GM12873 (cell line): ENCODE measurements around the gene GLS2.

Experiments
- TF ChIP-seq, protein P1 (sequence below): IDR thresholded peaks from 2 replicates; pipeline ENCODE4 v1.5.1; 2012; ENCODE audit warnings: low read depth, mild to moderate bottlenecking, moderate library complexity, low read length, control low read depth; ENCODE audit not compliant: insufficient read depth; ENCODE audit errors: missing control alignments

Gene GLS2

DNA sequence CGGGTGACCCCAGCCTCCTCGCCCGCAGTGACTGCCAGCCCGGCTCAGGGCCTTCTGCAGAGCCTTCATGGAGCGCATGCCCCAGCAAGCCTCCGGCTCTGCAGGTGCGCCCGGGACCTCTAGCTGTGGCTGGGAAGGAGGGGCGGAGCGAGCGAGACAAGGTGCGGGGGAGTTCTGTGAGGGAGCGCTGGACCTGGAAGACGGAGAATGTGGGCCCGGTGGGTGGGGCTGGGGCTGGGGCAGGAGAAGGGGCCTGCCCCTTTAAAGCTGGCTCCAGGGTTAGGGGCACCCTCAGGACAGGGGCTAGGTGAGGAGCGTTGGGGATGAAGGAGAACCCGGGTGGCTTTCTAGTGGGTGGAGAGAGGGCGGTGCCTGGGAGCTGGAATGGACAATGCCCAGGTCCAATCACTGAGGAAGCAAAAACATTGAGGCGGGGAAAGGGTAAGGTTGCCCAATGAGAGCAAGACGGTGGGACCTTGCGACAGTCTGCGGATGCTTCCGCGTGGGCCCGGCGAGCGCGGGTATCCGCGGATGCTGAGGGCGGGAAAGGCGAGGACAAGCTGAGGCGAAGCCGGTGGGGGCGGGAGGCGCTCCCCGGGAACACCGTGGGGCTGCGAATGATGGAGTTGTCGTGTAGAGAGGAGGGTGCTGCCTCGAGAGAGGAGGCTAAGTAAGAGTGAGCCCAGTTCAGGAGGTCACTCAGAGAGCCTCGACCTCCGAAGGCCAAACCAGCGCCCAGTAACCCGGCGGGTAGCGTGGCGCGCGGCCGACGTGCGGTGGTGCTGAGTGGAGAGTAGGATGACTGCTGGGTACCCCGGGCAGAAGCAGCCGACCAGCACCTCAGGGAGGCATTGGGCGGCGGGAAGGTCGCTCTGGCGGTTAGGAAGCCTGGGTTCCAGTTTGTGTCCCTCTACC lies at the start of gene GLS2:
Gene GLS2 (minus strand): TSS at position 121 of the 915 bp plus-strand sequence. CDS start 43 bp downstream, at position 78.
- TF ChIP-seq, protein P1, sequence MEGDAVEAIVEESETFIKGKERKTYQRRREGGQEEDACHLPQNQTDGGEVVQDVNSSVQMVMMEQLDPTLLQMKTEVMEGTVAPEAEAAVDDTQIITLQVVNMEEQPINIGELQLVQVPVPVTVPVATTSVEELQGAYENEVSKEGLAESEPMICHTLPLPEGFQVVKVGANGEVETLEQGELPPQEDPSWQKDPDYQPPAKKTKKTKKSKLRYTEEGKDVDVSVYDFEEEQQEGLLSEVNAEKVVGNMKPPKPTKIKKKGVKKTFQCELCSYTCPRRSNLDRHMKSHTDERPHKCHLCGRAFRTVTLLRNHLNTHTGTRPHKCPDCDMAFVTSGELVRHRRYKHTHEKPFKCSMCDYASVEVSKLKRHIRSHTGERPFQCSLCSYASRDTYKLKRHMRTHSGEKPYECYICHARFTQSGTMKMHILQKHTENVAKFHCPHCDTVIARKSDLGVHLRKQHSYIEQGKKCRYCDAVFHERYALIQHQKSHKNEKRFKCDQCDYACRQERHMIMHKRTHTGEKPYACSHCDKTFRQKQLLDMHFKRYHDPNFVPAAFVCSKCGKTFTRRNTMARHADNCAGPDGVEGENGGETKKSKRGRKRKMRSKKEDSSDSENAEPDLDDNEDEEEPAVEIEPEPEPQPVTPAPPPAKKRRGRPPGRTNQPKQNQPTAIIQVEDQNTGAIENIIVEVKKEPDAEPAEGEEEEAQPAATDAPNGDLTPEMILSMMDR: no peak

DNA sequence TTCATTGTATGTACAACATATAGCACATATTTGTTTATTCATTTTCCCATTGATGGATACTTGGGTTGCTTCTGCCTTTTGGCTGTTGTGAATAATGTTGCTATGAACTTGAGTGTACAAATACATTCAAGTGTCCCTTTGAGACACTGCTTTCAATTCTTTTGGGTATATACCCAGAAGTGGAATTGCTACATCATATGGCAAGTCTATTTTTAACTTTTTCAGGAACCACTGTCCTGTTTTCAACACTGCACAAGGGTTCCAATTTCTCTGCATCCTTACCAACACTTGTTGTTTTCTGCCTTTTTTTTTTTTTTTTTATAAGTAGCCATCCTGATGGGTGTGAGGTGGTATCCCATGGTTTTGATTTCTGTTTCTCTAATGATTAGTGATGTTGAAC lies 49.6 kb upstream of the GLS2 start:
- TF ChIP-seq, protein P1: no peak

DNA sequence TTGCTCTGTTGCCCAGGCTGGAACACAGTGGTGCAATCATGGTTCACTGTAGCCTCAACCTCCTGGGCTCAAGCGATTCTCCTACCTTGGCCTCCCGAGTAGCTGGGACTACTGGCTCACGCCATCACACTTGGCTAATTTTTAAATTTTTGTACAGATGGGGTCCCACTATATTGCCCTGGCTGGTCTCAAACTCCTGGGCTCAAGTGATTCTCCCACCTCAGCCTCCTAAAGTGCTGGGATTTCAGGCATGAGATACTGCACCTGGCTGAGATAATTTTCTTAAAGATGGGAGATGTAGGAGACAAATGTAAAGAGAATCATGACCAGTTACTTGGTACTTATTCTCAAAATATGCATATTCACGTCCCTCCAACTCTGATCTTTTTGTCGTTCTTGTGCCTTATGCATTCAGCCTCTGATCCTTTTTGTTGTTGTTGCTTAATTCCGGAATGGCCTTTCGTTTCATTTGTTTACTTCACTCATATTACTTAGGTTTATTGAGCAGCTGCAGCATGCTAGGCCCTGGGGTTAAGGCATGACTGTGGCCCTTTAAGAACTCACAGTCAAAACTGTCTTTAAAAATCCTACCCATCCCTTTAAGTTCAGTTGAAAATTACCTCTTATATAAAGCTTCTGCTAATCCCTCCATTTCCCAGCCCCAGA lies 42.6 kb upstream of the GLS2 start:
- TF ChIP-seq, protein P1: no peak

DNA sequence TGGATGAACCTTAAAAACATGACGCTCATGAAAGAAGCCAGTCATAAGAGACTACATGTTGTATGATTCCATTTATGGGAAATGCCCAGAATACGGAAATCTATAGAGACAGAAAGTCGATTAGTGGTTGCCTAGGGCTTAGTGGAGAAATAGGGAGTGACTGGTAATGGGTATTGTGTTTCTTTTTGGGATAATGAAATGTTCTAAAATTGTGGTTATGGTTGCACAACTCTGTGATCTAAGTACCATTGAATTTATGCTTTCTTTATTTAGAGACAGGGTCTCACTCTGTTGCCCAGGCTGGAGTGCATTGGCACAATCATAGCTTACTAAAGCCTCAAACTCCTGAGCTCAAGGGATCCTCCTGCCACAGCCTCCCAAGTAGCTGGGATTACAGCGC lies 41.7 kb upstream of the GLS2 start:
- TF ChIP-seq, protein P1: no peak

DNA sequence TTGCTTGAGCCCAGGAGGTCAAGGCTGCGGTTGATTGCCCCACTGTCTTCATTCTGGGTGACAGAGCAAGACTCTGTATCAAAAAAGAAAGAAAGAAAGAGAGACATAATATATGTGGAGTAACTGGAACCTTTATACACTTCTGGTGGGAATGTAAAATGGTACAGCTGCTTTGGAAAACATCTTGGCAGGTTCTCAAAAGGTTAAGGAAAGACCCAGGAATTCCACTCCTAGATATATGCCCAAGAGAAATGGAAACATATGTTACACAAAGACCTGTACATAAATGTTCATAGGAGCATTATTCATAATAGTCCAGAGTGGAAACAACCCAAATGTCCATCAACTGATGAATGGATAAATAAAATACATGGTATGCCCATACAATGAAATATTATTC lies 40.9 kb upstream of the GLS2 start:
- TF ChIP-seq, protein P1: no peak

DNA sequence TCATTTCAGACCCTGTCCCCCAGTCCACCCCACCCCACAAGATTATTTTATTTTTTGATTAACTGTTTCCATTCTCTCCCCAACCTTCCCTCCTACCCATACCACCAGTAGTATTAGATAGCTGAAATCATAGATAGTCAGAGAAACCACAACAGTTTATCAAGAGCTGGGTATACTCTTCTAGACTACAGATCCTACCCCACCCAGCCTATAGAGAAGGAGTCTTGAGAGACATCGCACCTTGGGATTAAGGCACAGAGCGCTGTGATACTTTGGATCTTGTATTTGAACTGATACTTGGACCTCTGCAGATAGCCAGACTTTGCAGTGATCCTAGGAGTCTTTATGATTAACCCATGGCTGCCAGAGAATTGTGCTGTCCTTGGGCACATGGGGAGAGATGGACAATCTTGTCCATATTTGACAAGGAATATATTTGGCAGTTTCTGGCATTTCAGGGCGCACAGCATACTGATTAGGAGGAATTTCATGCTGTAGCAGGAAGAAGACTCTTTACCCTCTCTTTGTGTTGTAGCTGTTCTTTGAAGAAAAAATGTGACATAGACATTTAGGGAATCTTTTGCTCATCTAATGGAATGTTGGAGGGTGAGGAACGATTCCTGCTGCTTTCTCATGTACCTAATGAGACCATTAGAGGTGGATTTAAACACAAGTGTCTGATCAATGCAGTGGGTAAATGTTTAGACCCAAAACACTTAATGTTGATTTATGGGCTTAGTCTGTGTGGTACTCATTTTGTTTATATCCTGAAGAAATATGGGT lies 34.6 kb upstream of the GLS2 start:
- TF ChIP-seq, protein P1: no peak
